Gastroesophageal sphincter (tissue), 3 donors: ENCODE measurements around the gene ZNF575.
"Not testable (repeated sequence)": the region's sequence is repeated elsewhere in the genome, so short reads cannot be mapped to it uniquely, and the experiment has no call there.

Experiments used
- CTCF ChIP-seq, 4 experiments: fragments of 200-600 bp in 2 of 4; fragments of 450-650 bp in 2 of 4; sonication (generic) in 1 of 4; IDR thresholded peaks; one replicate each; pipeline ENCODE4 v1.5.1; 2017 to 2019; ENCODE audit warnings: antibody characterized with exemption in 4 of 4, mild to moderate bottlenecking in 2 of 4, moderate library complexity in 2 of 4
- EP300 ChIP-seq: sonication (generic); formaldehyde crosslinking; IDR thresholded peaks from one replicate; pipeline ENCODE4 v1.6.1; 2017; ENCODE audit warnings: antibody characterized with exemption, mild to moderate bottlenecking
- POLR2A ChIP-seq, 2 donors: fragments of 450-650 bp; IDR thresholded peaks; one replicate each; pipeline ENCODE4 v1.6.1; 2017; ENCODE audit warnings: antibody characterized with exemption in 2 of 2, mild to moderate bottlenecking in 2 of 2, moderate library complexity in 1 of 2
- POLR2AphosphoS5 ChIP-seq: sonication (generic); formaldehyde crosslinking; IDR thresholded peaks from one replicate; pipeline ENCODE4 v1.6.1; 2017; ENCODE audit warnings: antibody characterized with exemption

GRCh38 chr19:43512399-43512798, 20.6 kb upstream of the ZNF575 start:
- TF ChIP-seq POLR2AphosphoS5; CTCF (IDR thresholded peaks at IDR 0.05); POLR2A (IDR thresholded peaks at IDR 0.05); EP300: not testable (repeated sequence)
